ENCODE results near the gene RP2. TPM values are rescaled to one million over a fixed set of nuclear protein-coding genes. Genes with fewer than 3 reads are reported as not detected.

The RP2 gene
- total and polyA plus RNA-seq, 9 of the 15 experiments (the other 6 are each of a cell fraction or from before 2014, with no cell fraction given) = 2.0 to 6.9 (median 3.5) TPM

DNA sequence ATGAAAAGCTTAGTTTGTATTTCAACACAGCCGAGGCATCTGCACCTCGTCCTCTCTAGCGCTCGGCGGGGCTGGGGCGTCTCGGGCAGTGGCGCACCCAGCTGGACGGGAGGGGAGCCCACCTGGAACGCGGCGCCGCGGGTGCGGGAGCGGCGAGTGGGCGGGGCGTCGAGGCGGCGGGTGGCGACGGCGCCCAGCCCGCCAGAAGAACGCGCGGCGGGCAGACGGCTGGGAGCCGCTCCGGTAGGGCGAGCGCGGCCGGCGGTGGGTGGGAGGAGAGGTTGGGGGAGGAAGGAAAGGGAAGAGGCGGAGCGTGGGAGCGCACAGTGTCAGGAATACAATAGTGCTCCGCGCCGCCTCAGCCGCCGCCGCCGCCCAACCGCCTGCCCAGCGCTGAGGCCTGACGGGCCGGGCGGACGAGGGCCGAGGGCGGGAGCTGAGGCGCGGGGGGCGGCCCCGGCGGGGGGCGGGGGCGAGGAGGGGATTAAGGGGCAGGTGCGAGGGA lies 75.3 kb downstream of the RP2 start, which contains the start of gene JADE3 (continued):
- TF ChIP-seq, protein P1, sequence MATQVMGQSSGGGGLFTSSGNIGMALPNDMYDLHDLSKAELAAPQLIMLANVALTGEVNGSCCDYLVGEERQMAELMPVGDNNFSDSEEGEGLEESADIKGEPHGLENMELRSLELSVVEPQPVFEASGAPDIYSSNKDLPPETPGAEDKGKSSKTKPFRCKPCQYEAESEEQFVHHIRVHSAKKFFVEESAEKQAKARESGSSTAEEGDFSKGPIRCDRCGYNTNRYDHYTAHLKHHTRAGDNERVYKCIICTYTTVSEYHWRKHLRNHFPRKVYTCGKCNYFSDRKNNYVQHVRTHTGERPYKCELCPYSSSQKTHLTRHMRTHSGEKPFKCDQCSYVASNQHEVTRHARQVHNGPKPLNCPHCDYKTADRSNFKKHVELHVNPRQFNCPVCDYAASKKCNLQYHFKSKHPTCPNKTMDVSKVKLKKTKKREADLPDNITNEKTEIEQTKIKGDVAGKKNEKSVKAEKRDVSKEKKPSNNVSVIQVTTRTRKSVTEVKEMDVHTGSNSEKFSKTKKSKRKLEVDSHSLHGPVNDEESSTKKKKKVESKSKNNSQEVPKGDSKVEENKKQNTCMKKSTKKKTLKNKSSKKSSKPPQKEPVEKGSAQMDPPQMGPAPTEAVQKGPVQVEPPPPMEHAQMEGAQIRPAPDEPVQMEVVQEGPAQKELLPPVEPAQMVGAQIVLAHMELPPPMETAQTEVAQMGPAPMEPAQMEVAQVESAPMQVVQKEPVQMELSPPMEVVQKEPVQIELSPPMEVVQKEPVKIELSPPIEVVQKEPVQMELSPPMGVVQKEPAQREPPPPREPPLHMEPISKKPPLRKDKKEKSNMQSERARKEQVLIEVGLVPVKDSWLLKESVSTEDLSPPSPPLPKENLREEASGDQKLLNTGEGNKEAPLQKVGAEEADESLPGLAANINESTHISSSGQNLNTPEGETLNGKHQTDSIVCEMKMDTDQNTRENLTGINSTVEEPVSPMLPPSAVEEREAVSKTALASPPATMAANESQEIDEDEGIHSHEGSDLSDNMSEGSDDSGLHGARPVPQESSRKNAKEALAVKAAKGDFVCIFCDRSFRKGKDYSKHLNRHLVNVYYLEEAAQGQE (IDR thresholded peaks at IDR 0.05; ENCODE audit: borderline replicate concordance) = no peak
- TF ChIP-seq, protein P1 (CRISPR knock-in tag; IDR thresholded peaks at IDR 0.05; ENCODE audit: low read depth) = no peak
- TF ChIP-seq ZFX (CRISPR knock-in tag; IDR thresholded peaks at IDR 0.05) (0 out of 2 replicates have a peak, but pooled peaks have one; percentile 9), TAF1 (IDR thresholded peaks at IDR 0.05; ENCODE audit: control insufficient read depth, extremely low read depth, insufficient read depth, low read length, severe bottlenecking) (peak; percentile 21), CTBP1 (IDR thresholded peaks at IDR 0.05; ENCODE audit: borderline replicate concordance) (peak; percentile 90), UBTF (IDR thresholded peaks at IDR 0.05; ENCODE audit: borderline replicate concordance in 1 of 2, low read depth in 2 of 2, low read length in 2 of 2) (0 out of 4 replicates have a peak, but pooled peaks of 1 of the 2 experiments have one; percentile 15), MITF (IDR thresholded peaks at IDR 0.05) (no peak)
- TF ChIP-seq, protein P2, sequence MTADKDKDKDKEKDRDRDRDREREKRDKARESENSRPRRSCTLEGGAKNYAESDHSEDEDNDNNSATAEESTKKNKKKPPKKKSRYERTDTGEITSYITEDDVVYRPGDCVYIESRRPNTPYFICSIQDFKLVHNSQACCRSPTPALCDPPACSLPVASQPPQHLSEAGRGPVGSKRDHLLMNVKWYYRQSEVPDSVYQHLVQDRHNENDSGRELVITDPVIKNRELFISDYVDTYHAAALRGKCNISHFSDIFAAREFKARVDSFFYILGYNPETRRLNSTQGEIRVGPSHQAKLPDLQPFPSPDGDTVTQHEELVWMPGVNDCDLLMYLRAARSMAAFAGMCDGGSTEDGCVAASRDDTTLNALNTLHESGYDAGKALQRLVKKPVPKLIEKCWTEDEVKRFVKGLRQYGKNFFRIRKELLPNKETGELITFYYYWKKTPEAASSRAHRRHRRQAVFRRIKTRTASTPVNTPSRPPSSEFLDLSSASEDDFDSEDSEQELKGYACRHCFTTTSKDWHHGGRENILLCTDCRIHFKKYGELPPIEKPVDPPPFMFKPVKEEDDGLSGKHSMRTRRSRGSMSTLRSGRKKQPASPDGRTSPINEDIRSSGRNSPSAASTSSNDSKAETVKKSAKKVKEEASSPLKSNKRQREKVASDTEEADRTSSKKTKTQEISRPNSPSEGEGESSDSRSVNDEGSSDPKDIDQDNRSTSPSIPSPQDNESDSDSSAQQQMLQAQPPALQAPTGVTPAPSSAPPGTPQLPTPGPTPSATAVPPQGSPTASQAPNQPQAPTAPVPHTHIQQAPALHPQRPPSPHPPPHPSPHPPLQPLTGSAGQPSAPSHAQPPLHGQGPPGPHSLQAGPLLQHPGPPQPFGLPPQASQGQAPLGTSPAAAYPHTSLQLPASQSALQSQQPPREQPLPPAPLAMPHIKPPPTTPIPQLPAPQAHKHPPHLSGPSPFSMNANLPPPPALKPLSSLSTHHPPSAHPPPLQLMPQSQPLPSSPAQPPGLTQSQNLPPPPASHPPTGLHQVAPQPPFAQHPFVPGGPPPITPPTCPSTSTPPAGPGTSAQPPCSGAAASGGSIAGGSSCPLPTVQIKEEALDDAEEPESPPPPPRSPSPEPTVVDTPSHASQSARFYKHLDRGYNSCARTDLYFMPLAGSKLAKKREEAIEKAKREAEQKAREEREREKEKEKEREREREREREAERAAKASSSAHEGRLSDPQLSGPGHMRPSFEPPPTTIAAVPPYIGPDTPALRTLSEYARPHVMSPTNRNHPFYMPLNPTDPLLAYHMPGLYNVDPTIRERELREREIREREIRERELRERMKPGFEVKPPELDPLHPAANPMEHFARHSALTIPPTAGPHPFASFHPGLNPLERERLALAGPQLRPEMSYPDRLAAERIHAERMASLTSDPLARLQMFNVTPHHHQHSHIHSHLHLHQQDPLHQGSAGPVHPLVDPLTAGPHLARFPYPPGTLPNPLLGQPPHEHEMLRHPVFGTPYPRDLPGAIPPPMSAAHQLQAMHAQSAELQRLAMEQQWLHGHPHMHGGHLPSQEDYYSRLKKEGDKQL (CRISPR knock-in tag; IDR thresholded peaks at IDR 0.05; ENCODE audit: borderline replicate concordance) = no peak

Data from K562 (cell line).